IPS DF 4.7 (cell line): ENCODE measurements around the gene UBE2D3.

Experiments used
- DNase-seq: peaks from one replicate; pipeline ENCODE4 v3.0.0-alpha.2; 2013; ENCODE audit warnings: low spot score; ENCODE audit errors: extremely low read depth

Gene UBE2D3

GRCh38 chr4:102792361-102792936 is 34.9 kb downstream of the UBE2D3 start:
- DNase-seq: no peak

GRCh38 chr4:102791318-102791835 is 36.0 kb downstream of the UBE2D3 start:
- DNase-seq: no peak

- no peak for DNase-seq
These were observed 38.0 kb downstream of the UBE2D3 start for GRCh38 chr4:102789317-102789717.

- DNase-seq: no peak
These were observed 39.4 kb downstream of the UBE2D3 start for GRCh38 chr4:102787944-102788343.

GRCh38 chr4:102787096-102787881 is 40.1 kb downstream of the UBE2D3 start:
- no peak for DNase-seq

GRCh38 chr4:102786279-102786678 is 41.1 kb downstream of the UBE2D3 start:
- DNase-seq: no peak

GRCh38 chr4:102783006-102783405 is 44.3 kb downstream of the UBE2D3 start:
- DNase-seq: no peak

- DNase-seq: no peak
These were observed 45.8 kb downstream of the UBE2D3 start for GRCh38 chr4:102781570-102781969.

GRCh38 chr4:102780476-102781144 is 46.7 kb downstream of the UBE2D3 start:
- DNase-seq: no peak

- no peak for DNase-seq
These were observed 48.1 kb downstream of the UBE2D3 start for GRCh38 chr4:102779204-102779603.

GRCh38 chr4:102778720-102779119 is 48.6 kb downstream of the UBE2D3 start:
- DNase-seq: no peak

GRCh38 chr4:102775805-102776204 is 51.5 kb downstream of the UBE2D3 start:
- no peak for DNase-seq

- DNase-seq: no peak
These were observed 53.1 kb downstream of the UBE2D3 start for GRCh38 chr4:102774254-102774653.

GRCh38 chr4:102772738-102773340 is 54.5 kb downstream of the UBE2D3 start:
- DNase-seq: no peak

- no peak for DNase-seq
These were observed 62.5 kb downstream of the UBE2D3 start for GRCh38 chr4:102764901-102765300.

GRCh38 chr4:102761906-102762305 is 65.4 kb downstream of the UBE2D3 start:
- DNase-seq: no peak

GRCh38 chr4:102761296-102761701 is 66.1 kb downstream of the UBE2D3 start:
- DNase-seq: no peak

GRCh38 chr4:102760645-102761295 is 66.6 kb downstream of the UBE2D3 start, which contains the start of gene MANBA:
TSS of gene MANBA (minus strand) at chr4:102760968. CDS start at chr4:102760894, 74 bp downstream.
- DNase-seq: no peak

- no peak for DNase-seq
These were observed 67.3 kb downstream of the UBE2D3 start for GRCh38 chr4:102759831-102760644.
